Pancreas (tissue), 10 donors: Measurements from ENCODE around the gene OR2T4. TPM values are rescaled to one million over a fixed set of nuclear protein-coding genes. Genes with fewer than 3 reads are reported as not detected.

ENCODE experiments used
- ATAC-seq, 4 donors: fragments of 200-7000 bp; cut with Tn5 transposase; one replicate each; pipeline versions ENCODE4 v1.8.0 to v1.9.1; 2020; ENCODE audit warnings: mild to moderate bottlenecking in 4 of 4, moderate library complexity in 4 of 4
- DNase-seq, 6 donors: peaks; one replicate each; pipeline ENCODE4 v3.0.0-alpha.2; 2020
- FAIRE-seq: peaks from 2 replicates; lab custom pipeline; 2012; peaks lifted over from hg19 to GRCh38; lab: Jason Lieb, UNC
- H3K27ac ChIP-seq, 4 donors: fragments of 200-600 bp; sonication (generic); 1 replicate in 3 of 4; 2 replicates in 1 of 4; pipeline versions ENCODE4 v1.5.0 to v1.8.0; 2020
- H3K27me3 ChIP-seq, 4 donors: fragments of 200-600 bp; one replicate each; pipeline ENCODE4 v1.8.0; 2021
- H3K36me3 ChIP-seq, 3 donors: fragments of 200-600 bp; sonication (generic) in 1 of 3; one replicate each; pipeline versions ENCODE4 v1.5.0 to v1.8.0; 2020 to 2021
- H3K4me1 ChIP-seq, 3 donors: fragments of 200-600 bp; one replicate each; pipeline ENCODE4 v1.8.0; 2021
- H3K4me3 ChIP-seq, 4 donors: fragments of 200-600 bp; sonication (generic) in 2 of 4; one replicate each; pipeline versions ENCODE4 v1.5.0 to v1.8.0; 2020 to 2021
- H3K9me3 ChIP-seq, 4 donors: fragments of 200-600 bp; one replicate each; pipeline ENCODE4 v1.8.0; 2021
- CTCF ChIP-seq, 4 donors: fragments of 200-600 bp; sonication (generic) in 3 of 4; IDR thresholded peaks; one replicate each; pipeline versions ENCODE4 v1.5.0 to v1.8.0; 2021; ENCODE audit warnings: antibody characterized with exemption in 4 of 4
- WGBS, 2 donors: extraction: QIAGEN DNeasy Blood & Tissue Kit; methylation state at CpG; one replicate each; pipeline ENCODE4 v1.1.7; 2013; 5-methylcytosine and 5-hydroxymethylcytosine counted together
- intact Hi-C, 3 donors: fragments of 100-400 bp; cut with DNase I; formaldehyde crosslinking; loops; one replicate each; pipeline versions ENCODE4 v1.11.1 to v1.14.2; 2022
- polyA plus RNA-seq, 2 donors: library from polyadenylated mRNA; stranded (reverse); fragments of 200-250 nt; gene quantifications; one replicate each; pipeline ENCODE4 v1.2.3, GENCODE V29; 2013
- total RNA-seq, 6 donors: library from RNA; stranded (reverse); fragmentation: NEBNext Ultra II Directional in 4 of 6; extraction: Animal tissue kit (Norgen Biotek cat#: 25700) in 4 of 6; gene quantifications; one replicate each; pipeline versions ENCODE4 v1.2.1 to v1.2.4, GENCODE V29; 2021 to 2023
- donor health status: healthy with polysubstance abuse.
- donor health status: DM: no; HTN: no; CAD: no; lungs with moderate emphysema.
- donor health status: DM: no; HTN: no; CAD: no.
- donor health status: control.
- donor health status: control.
- donor health status: Bipolar disorder and iron deficiency.
- donor health status: DM: yes; HTN: yes; CAD: no.
- donor health status: DM: no; HTN: no; CAD: no.
- donor health status: DM: no; HTN: no; CAD: no.
- donor health status: DM: yes; HTN: yes; CAD: no.

Gene OR2T4
- total and polyA plus RNA-seq, 8 donors = not detected

DNA sequence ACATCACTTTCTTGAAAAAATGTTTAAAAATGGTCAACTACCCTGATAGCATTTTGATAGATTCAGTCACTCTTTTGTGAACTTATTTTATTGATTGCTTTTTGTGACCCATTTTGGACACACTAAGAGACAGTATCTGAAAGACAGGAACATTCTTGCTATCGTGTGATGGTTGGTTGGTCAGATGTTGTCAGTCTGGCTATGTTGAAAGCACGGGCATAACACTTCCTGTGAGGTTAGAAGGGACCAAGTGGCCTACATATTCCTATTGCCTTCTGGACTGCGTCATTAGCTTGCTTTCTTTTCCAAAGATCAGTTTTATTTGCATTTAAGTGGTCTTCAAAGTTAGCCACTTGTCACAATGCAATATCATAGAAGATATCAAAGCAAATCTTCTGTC is 15.5 kb downstream of the OR2T4 start:
- no peak for TF ChIP-seq CTCF (IDR thresholded peaks at IDR 0.05)
- Histone ChIP-seq H3K36me3 (no peaks in the 10 kb centered on the region), H3K4me3 (no peak overlapping the region), H3K27ac (no peak overlapping the region), H3K27me3 (no peaks in the 10 kb centered on the region), H3K4me1 (no peaks in the 10 kb centered on the region), H3K9me3 (no peaks in the 10 kb centered on the region)
- WGBS, 2 donors = 47 to 61% methylated on average over 3 of the region's 3 CpGs
- FAIRE-seq = no peak
- no peak for DNase-seq
- intact Hi-C loops = no loop called here
- no peak for ATAC-seq

DNA sequence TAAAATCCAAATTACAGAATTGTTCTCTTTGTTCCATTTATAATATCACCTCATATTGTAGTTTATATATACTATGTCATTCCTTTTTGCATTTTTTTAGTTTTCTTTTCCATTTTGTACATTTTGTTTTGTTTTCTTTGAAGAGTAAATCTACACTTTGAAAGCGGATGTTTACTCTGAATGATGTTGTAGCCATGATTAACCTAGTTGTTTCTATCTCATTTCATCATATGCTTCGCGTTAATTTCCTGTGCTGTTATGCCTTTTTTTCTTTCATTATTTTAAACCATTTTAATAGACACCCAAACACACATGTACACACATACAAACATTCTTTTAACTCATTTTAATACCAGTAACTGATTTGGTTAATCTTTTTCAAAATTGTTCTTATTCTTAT is 19.4 kb downstream of the OR2T4 start:
- FAIRE-seq = no peak
- no peak overlapping the region for H3K4me3 ChIP-seq
- no peak for ATAC-seq
- H3K4me1 ChIP-seq = no peaks in the 10 kb centered on the region
- no peaks in the 10 kb centered on the region for H3K9me3 ChIP-seq
- no peak for DNase-seq
- no peak overlapping the region for H3K27ac ChIP-seq
- no peaks in the 10 kb centered on the region for H3K36me3 ChIP-seq
- no peak for TF ChIP-seq CTCF (IDR thresholded peaks at IDR 0.05)
- WGBS, 2 donors = 73 to 84% methylated on average over 3 of the region's 3 CpGs
- intact Hi-C loops = no loop called here
- H3K27me3 ChIP-seq = no peaks in the 10 kb centered on the region

DNA sequence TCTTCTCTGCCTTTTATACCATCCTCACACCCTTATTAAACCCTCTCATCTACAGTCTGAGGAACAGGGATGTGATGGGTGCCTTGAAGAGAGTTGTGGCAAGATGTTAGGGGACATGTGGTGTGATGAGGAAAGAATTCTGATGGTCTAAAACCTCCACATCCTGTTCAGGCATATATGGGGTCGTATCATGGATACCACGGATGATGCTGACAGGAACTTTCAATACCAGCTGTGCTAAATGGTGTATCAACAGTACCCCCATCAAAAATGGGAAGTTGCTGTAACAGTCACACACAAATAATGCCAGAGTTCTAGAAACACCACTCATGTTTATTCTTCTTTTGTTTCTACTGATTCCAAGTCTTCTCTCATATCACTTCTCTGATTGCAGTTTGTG is 27.0 kb downstream of the OR2T4 start:
- ATAC-seq (no peak), DNase-seq (no peak), FAIRE-seq (no peak)
- intact Hi-C loops = no loop called here
- H3K9me3 ChIP-seq = no peaks in the 10 kb centered on the region
- no peaks in the 10 kb centered on the region for H3K4me1 ChIP-seq
- H3K27me3 ChIP-seq = no peaks in the 10 kb centered on the region
- no peak overlapping the region for H3K27ac ChIP-seq
- H3K36me3 ChIP-seq = no peaks in the 10 kb centered on the region
- TF ChIP-seq CTCF (IDR thresholded peaks at IDR 0.05) = no peak
- 32 to 52% methylated on average over 2 of the region's 2 CpGs for WGBS, 2 donors
- H3K4me3 ChIP-seq = no peak overlapping the region

DNA sequence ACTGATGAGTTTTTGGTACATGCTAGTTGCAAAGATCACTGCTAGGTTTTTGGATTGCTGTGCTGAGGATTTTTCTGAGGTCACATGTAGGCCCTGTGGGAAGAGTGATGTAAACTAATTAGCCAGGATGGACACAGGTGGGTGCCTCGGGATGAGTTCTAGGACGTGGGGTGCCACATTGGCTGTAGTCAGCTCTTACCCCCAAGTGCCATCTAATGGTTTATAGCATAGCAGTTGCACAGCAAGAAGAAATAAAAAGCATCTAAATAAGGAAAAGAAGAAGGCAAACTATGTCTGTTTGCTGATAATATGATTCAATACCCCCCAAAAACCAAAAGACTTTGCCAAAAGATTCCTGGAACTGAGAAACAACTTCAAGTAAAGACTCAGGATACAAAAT is 31.6 kb downstream of the OR2T4 start:
- no peaks in the 10 kb centered on the region for H3K9me3 ChIP-seq
- no peak overlapping the region for H3K27ac ChIP-seq
- H3K27me3 ChIP-seq = no peaks in the 10 kb centered on the region
- no peak overlapping the region for H3K4me3 ChIP-seq
- no peak for DNase-seq
- intact Hi-C loops = no loop called here
- WGBS, 2 donors = 21 to 29% methylated on average over 2 of the region's 2 CpGs
- no peaks in the 10 kb centered on the region for H3K4me1 ChIP-seq
- no peak for FAIRE-seq
- no peak for ATAC-seq
- H3K36me3 ChIP-seq = no peaks in the 10 kb centered on the region
- no peak for TF ChIP-seq CTCF (IDR thresholded peaks at IDR 0.05)

DNA sequence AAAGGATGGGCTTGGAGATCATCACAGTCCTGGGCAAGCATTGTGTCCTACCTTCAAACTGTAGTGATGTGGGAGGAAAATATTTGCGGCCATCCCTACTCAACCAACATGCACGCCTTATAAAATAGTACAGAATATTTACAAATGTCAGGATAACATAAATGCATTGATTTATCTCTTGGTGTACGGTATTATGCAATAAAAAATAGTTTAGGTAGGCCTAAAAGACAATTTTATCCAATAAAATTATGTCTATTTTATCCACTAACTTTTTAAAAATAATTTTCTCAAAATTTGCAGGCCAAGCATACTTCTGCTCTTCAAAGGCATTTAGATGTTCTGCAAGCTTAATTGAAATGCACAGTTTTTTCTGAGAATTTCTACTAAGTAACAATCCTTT is 41.3 kb downstream of the OR2T4 start, which contains the start of gene OR2T1:
Gene OR2T1 (plus strand): TSS at position 301 of the 400 bp plus-strand sequence. CDS start 3,100 bp downstream, outside the sequence.
- ATAC-seq (no peak), FAIRE-seq (no peak), DNase-seq (no peak)
- H3K27me3 ChIP-seq = no peaks in the 10 kb centered on the region
- H3K36me3 ChIP-seq = no peaks in the 10 kb centered on the region
- no peak for TF ChIP-seq CTCF (IDR thresholded peaks at IDR 0.05)
- H3K9me3 ChIP-seq = no peaks in the 10 kb centered on the region
- H3K4me1 ChIP-seq = no peaks in the 10 kb centered on the region
- intact Hi-C loops = no loop called here
- WGBS, 2 donors = 53 to 56% methylated on average over 3 of the region's 3 CpGs
- no peak within 1 kb of the TSS for H3K27ac ChIP-seq
- no peak within 1 kb of the TSS for H3K4me3 ChIP-seq
